Measurements from ENCODE around the gene CD69. TPM values are rescaled to one million over a fixed set of nuclear protein-coding genes. Genes with fewer than 3 reads are reported as not detected.
"Not testable (repeated sequence)": the region's sequence is repeated elsewhere in the genome, so short reads cannot be mapped to it uniquely, and the experiment has no call there.

The CD69 gene
- total RNA-seq, 1 experiment from 2014 or later, result not detected

DNA sequence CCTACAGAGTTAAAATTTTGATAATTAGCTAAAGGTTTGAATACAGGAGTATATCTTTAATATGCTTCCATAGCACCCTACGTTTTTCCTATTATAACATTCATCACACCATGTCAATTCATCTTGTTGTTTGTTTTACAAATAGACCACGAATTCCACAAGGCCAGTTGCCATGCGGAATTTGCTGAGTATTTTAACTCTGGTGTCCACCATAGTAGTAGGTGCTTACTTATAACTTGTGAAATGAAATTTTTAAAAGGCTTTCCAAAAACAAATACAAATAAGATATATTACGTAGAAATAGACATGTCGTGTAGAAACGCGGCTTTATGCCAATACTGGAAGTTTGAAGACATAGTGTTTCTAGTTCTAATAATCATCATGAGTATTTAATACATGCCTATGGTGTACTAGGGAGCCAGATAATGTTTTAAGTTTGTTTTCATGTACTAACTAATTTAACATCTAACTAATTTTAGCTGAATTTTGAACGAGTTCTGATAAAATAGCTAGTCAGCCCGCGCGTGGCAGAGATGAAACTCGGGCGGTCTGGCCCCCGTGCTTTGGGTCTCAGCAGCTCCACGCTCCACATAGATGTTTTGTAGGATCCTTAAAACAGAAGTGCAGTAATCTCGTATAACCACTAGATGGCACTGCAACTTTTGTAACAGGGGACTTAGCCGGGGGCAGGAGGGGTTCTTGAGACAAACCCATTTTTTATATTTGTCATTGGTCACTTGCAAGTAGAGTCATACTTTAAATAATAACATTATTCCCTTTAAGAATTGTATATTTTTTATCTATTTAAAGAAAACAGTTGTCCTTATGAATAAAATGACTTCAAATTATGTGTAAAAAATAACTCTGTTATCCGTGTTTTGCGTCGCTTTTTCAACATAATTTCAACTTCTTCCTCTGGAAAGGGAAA is 10.2 kb downstream of the CD69 start:
- peak; percentile 34 for DNase-seq (ENCODE audit: low spot score)

DNA sequence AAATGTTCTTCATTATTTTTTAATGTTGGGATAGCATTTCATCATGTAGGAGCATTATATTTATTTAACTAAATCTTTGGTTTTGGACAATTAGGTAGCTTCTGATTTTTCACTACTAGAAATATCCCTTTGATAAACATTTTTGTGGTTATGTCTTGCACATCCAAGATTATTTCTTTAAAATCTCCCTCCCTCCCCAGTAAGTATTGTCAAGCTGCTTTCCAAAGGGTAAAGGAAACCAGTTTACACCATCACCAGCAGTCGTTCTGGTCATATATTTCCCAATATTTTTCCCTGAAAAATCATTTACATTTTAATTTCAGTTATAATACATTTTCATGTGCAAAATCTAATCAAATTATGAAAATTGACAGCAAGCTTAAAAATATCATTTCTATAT is 11.1 kb downstream of the CD69 start:
- no peak for DNase-seq (ENCODE audit: low spot score)

- no peak for DNase-seq (ENCODE audit: low spot score)
These were observed 15.5 kb downstream of the CD69 start for GRCh38 chr12:9745199-9745598.

DNA sequence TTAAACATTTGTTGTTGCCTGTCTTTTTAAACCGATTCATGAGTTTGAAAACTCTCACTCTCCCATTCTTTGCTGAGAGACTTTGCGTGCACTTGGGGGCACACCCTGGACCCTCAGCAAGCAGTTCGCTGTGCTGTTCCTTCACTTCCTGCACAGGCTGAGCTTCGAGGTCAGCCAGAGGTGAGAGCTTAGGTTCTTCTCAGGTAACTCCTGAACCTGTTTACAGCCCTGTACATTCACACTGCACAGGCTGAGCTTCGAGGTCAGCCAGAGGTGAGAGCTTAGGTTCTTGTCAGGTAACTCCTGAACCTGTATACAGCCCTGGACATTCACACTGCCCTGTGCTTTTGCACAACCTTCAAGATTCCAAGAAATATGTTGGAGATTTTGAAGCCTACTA is 18.0 kb downstream of the CD69 start:
- no peak for DNase-seq (ENCODE audit: low spot score)

GRCh38 chr12:9741726-9742125 is 19.0 kb downstream of the CD69 start:
- DNase-seq (ENCODE audit: low spot score), result no peak

GRCh38 chr12:9740106-9740750 is 20.5 kb downstream of the CD69 start:
- no peak for DNase-seq (ENCODE audit: low spot score)

DNA sequence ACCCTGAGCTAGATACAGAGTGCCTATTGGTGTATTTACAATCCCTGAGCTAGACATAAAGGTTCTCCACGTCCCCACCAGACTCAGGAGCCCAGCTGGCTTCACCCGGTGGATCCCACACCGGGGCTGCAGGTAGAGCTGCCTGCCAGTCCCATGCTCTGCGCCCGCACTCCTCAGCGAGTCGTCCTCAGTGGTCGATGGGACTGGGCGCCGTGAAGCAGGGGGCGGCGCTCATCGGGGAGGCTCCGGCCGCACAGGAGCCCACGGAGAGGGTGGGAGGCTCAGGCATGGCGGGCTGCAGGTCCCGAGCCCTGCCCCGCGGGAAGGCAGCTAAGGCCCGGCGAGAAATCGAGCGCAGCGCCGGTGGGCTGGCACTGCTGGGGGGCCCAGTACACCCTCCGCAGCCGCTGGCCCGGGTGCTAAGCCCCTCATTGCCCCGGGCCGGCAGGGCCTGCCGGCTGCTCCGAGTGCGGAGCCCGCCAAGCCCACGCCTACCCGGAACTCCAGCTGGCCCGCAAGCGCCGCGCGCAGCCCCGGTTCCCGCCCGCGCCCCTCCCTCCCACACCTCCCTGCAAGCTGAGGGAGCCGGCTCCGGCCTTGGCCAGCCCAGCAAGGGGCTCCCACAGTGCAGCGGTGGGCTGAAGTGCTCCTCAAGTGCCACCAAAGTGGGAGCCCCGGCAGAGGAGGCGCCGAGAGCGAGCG is 21.1 kb downstream of the CD69 start:
- DNase-seq (ENCODE audit: low spot score), result not testable (repeated sequence)

- not testable (repeated sequence) for DNase-seq (ENCODE audit: low spot score)
These were observed 21.8 kb downstream of the CD69 start for GRCh38 chr12:9738905-9739304.

DNA sequence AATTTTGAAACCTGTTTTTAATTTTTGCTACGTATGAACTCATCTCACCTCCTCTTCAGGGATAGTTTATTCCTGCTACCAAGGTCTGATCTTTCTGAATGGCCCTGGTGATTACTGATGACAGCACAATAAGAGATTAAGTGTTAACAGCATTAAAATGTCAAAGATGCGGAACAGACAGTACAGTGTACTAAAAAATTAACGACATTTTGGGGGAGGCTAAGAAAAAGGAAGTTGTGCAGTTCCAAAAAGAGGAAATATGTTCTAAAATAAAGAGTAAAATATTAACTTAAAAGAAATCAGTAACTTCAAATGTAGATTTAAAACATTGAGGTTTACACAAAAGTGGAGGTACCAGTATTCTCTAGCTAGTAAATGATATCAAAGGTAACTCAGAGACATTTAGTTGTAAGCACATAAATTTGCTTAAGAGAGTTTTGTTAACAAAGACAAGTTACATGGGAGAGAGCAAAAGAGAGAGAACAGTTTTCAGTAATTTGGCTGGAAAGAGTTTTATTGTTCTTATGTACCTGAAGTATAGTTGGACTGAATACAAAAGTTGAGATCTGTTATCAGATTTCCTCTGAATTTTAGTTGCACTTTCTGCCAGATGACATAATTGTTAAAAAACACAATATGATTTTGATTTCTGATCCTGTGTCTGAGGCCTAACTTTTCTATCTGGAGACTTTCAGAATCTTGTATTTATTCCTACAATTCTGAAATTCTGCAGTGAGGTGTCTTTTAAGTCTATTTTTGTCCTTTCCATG is 23.6 kb downstream of the CD69 start:
- no peak for DNase-seq (ENCODE audit: low spot score)

DNA sequence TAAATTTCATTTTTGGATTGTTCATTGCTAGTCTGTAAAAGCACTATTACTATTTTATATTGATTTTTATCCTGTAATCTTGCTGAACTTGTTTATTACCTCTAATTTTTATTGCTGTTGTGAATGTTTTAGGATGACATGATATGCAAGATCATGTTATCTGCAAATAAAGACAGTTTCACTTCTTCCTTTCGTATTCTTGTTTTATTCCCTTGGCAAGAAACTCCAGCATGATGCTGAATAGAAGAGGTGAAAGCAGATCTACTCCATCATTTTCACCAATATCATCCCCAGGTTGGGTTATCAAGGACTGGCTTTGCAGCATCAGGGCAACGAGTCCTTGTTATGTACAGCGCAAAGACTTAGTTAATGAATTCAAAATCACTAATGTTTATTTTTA is 25.1 kb downstream of the CD69 start:
- DNase-seq (ENCODE audit: low spot score), result no peak

GRCh38 chr12:9732921-9733461 is 27.7 kb downstream of the CD69 start, which contains the start of gene CLECL1:
Gene CLECL1, minus strand, starts transcription at chr12:9733097.
- DNase-seq (ENCODE audit: low spot score), result no peak

- DNase-seq (ENCODE audit: low spot score), result no peak
These were observed 28.9 kb downstream of the CD69 start for GRCh38 chr12:9731797-9732196.

DNA sequence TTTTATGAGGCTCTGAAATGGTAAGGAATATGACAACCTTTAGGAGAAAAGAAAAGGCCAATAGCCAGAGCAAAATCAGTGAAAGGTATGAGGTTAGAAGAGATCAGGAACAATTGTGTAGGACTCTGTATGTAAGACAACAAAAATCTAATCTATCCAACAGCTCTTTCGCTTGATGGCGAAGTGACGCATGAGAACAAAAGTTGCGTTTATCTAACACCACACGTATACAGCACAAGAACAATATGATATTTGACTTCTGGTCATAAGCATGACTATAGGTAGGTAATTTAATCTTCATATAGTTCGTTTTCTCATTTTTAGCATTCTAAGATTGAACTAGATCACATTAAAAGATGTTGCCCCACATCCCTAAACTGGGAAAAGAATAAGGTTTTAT is 29.3 kb downstream of the CD69 start:
- DNase-seq (ENCODE audit: low spot score), result no peak

DNA sequence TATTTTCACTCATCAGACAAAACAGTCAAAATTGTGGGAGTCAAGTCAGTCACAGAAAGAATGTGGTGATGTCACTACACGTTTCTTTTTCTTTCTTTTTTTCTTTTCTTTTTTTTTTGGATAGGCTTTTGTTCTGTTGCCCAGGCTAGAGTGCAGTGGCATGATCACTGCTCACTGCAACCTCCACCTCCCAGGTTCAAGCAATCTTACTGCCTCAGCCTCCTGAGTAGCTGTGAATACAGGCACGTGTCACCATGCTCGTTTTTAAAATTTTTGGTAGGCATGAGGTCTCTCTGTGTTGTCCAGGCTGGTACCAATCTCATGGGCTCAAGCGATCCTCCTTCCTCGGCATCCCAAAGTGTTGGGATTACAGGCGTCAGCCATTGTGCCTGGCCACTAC is 30.1 kb downstream of the CD69 start:
- DNase-seq (ENCODE audit: low spot score), result no peak

GRCh38 chr12:9730011-9730410 is 30.7 kb downstream of the CD69 start:
- no peak for DNase-seq (ENCODE audit: low spot score)

DNA sequence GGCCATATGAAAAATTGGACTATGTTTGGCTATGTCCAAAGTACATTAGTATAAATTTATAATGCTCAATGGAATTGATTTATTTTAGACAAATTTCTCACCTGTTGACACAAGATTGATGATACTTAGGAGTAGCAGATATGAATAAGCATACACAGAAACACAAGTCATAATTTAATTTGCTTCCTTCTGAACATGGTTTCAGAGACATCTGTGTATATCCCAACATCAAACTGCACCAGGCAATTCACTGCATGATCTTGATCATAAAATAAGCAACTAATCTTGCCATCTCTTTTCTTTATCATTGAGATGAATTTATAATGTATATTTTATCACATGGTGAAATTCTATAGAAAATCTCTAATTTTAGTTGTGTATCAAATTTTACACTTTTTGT is 31.6 kb downstream of the CD69 start:
- no peak for DNase-seq (ENCODE audit: low spot score)

DNA sequence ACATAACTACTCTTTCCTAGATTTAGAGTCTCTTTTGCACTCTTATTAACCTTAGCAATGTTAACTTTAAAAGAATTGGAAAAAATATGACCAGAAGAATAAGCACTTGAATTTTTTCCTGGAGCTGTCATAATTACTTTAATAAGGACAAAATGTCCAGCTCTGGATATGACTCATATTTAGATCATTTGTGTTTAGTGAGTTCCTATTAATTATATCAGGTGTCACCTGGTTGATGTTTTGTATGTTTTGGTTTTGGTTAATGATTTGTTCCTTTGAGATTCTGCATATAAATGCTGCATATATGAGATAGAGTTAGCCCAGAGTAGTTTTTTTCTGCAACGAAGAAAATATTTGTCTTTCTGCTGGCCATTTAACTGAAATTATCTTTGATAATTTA is 32.9 kb downstream of the CD69 start:
- DNase-seq (ENCODE audit: low spot score), result no peak

DNA sequence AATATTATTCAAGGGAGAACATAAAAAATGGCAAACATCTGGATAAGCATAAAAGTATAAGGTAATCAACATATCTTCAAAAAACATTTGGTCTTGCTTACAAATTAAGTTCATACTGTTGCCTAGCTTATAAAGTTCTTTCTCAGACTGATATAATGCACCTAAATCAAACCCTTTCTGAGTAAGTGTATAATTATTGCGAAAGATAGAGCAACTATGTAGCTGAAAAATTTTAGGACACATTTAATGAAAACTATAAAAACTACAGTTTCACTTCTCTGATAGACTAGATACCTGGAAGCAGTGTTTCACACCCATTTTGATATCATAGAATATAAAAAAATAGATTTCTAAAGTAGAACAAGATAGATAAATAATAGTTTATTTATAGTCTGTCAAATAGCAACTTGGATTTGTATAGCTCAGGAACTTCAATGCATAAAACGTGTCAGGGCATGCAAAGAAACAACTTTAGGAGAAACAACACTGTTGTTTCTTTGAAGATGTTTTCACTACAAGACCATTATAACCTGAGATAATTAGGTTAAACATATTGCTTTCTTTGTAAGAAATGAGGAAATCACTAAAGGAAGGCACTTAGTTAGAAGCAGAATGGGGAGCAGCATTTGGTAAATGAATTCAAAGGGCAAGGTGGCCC is 35.4 kb downstream of the CD69 start:
- no peak for DNase-seq (ENCODE audit: low spot score)

DNA sequence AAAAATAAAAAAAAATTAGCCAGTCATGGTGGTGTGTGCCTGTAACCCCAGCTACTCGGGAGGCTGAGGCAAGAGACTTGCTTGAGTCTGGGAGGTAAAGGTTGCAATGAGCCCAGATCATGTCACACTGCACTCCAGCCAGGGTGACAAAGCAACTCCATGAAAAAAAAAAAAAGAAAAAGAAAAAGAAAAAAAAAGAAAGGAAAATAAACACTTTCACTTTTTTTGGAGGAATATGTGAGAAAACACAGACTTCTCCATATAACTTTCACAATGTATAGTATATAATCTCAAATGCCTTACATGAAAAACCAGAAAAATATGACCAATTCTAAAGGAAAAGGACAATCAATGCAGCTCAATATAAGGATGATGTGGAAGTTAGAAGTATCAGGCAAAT is 36.7 kb downstream of the CD69 start:
- no peak for DNase-seq (ENCODE audit: low spot score)

GRCh38 chr12:9721394-9722092 is 39.2 kb downstream of the CD69 start:
- DNase-seq (ENCODE audit: low spot score), result peak; percentile 24
